GM18870 (cell line): Measurements from ENCODE around the gene ZNF407.

Source experiments
- ATAC-seq: cut with Tn5 transposase; IDR thresholded peaks from one replicate; pipeline ENCODE4 v1.9.1; 2021; ENCODE audit warnings: moderate library complexity; ENCODE audit not compliant: unreplicated experiment

ZNF407 gene

DNA sequence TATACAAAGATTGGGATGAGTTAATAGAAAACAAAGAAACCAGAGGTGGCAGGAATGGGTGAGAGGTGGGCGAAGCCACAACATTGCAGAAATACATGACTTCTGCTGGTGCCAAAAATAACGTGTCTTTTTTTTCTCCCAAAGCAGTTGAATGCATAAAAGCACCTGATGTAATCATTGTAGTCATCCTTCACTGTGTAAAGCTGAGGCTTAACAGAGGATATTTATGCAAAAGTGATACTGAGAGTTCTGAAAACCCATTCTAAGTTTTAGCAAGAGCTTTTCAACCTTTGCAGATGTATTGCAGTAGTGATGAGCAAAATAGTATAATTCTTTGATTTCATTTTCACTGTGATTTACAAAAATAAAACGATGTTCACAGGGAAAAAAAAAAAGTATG, 438.3 kb downstream of the ZNF407 start:
- ATAC-seq, result no peak

DNA sequence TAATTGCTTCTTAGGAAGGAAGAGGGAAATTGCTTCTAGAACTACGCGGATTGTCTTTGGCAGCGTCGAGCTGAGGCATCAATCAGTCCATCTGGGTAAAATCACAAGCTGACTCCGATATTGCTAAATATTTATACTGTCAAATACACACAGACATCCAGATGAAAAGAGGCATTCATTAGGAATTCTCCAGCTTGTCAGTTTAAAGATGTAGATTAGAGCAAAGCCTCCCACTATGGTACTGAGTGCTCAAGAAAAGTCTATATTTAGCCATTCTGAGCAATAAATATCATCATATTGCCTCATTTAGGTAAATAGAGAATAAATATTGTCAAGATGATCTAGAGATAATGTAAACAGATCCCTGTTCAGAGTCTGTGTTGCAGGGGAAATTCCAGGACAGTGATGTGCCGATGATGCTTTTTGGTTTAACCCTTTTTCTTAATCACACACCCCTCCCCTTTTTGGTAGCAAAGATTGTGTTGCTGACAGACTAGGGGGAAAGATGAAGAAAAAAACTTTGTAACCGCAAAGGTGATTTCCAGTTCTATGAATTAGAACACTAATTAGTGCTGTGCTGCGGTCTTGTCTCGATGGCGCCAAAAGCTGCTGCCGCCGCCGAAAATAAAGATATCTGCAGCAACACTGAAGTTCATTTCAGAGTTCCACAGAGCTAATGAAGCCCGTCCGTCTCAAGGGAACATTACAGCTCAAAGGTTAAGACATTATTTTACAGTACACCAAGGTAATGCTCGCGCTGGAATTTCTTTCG, 439.4 kb downstream of the ZNF407 start:
- ATAC-seq, result no peak

DNA sequence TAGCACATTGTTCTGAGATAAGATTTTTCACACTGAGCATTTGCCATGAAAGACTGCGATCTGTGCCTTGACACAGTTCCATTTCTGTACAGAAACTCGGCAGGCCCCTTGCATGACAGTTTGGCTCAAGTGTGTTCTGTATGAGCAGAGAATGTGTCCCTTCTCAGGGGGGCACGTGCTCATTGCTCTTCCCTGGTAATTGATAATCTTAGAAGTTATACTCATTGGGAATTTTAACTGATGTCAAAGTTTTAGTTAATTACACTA, 440.0 kb downstream of the ZNF407 start:
- no peak for ATAC-seq

DNA sequence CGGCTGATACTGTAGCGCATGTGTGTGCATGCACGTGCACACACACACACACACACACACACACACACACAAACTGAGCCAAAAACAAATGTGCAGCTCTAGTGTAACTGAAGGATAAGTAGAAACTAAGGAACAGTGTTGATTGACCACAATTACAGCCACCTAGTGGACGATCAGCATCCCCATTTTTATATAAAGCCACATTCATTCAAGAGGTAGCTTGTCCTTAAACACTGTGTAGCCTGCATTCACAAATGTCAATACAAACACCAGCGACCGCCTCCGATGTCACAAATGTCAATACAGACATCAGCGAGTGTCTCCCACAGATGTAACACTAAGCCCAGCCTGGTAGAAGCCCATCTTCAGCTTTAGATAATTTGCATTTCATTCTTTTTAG, 443.9 kb downstream of the ZNF407 start:
- no peak for ATAC-seq

DNA sequence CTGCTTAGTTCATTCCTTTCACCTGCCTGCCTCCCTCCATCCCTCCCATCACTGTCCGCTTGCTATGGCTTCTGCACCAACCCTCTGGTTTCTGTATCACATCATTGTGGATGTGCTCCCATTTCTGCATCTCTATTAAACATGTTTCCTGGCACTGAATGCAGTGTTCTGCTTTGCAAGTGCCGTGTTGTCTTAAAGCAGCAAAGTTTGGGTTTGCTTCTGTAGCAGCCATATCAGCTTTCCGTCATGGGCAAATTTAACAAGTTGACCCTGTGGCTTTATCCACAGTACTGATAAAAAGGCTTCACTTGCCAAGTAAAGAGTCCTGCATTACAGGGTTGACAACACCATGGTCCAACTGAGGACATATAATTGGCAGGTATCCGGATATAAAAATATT, 445.8 kb downstream of the ZNF407 start:
- ATAC-seq, result no peak

DNA sequence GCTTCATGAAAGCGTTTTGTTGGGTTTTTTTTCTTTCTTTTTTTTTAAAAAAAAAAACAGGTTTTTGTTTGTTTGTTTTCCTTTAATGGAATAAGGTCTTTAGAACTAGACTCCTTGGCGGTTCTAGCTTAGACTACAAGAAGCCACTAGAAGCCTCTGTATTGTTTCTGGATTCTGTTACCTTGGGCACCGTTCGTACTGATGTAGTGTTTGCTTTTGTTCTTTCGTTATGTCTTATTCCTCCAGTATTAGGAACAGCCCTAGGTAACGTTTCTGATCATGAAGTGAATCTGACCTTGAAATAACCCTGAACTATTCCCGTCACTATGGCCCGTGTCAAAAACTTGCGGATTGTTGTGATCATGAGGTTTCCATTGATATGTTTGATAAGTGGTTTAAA, 446.6 kb downstream of the ZNF407 start:
- ATAC-seq, result no peak

DNA sequence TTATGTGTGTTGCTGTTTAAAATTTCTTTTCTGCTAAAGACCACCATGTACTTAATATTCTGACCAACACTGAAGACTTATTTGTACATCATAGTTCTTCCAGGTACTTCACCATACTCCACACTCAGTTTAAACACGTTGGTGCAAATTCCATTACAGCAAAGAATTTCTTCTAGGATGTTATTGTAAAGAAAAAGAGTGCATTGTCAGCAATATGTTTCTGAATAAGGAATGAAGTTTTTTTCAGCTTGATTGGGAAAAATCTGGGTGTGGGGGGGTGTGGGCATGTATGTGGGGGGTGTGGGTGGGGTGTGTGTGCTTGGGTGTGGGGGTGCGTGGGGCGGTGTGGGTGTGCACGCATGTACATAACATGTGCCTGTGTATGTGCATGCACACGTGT, 447.1 kb downstream of the ZNF407 start:
- no peak for ATAC-seq

DNA sequence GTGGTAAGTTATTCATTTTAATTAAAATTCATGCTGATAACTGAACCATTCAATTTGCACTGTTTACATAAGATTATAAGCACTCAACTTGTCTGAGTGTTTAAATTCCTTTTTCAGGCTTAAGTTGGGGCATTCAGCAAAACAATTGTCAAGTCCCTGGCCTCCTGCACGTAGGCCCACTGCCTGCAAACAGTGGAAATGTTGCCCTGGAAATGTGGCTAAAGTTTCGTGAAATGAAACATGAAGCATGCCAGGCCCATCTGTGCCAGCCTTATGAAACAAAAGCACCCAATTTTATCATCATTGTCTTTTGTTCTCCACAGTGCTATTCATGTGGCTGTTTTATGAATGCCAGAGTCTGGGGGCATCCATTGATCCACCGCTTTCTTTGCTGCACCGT, 447.6 kb downstream of the ZNF407 start:
- no peak for ATAC-seq

DNA sequence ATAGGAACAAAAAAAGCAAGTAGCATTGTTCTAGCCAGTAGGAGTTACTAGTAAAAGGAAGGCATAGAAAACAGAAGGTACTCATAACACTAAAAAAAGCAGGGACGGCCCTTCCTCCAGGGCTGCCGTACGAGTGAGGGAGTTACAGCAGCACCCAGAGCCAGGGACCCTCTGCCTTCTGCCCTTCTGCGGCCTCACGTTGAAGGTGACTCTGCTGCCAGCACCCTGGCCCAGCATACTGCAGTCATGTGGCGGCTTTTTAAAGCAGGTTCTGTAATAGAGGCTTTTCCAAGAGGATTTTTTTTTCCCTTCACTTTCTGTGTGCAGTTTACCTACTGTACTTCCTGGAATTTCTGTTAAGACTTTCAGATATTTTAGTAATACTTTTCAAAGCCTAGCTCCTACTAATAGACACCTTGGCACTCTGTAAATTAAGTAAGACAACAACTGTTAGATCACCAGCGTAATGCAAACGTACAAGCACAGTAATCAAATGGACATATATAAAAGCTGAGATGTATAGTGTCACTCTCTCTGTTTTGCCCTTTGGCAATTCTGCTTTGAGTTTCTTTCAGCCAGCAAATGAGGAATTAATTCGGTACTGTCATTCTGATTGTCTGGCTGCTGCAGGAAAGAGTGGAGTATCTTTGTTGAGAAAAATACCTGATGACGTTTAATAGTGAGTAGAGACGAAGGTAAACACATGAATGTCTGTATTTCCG, 449.7 kb downstream of the ZNF407 start:
- ATAC-seq, result no peak

DNA sequence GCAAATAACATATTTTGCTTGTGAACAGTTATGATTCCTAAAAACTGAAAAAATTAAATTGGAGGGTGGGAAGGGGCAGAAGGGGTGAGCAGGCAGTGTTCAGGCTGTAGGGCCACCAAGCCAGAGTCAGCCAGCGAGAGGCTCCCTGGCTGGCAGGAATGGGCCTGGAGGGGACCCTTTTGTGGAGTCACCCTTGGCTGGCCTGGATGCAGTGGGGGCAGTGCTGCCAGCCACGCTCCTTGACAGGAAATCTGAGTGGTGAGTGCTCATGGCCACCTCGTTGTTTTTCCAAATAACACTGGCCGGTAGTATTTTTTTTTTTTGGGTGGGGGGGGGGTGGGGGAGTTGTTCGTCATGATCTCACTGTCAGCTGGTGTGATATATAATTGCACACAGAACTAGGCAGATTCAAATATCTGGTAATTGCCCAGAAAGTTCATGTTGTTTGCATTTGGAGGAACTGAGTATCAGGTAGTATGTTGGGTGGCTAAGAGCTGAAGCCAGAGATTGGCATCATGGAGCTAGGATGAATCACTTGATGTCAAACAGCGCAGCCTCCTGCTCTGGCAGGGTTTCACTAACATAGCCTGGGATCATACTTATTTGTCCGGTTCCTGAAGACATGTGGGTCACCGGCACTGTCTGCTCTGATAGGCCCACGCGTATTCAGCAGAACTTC, 451.2 kb downstream of the ZNF407 start:
- no peak for ATAC-seq

DNA sequence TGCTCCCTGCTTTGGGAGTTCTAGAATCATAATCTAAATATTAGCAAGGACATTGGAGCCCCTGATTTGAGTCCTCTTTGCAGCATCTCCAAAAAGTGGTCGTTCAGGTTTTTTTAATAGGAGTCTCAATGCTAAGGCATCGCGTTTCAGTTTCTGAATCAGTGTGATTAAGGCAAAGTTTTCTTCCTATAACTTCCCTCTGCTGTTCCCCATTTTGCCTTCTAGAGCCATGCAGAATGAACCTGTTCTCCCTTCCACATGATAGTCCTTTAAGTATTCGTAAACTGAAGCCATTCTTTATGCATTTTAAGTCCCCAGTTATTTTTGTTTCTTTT, 451.8 kb downstream of the ZNF407 start:
- no peak for ATAC-seq

DNA sequence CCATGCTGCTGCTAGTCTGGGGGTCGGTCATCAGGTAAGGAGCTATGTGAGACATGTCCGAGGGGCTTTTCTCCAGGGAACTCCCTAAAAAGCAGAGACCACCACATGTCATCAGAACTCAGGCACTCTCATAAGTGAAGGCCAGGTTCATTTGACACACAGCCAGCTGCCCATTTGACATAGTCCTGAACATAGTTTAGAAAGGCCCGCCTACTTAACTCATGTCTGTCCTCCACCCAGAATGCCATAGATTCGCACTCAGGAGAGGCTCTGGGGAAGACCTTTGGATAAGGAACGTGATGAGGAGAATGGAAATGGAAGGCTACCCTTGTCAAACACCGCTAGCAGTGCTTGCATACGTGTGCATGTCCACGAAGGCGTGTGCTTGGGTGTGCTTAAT, 454.1 kb downstream of the ZNF407 start:
- ATAC-seq, result no peak

DNA sequence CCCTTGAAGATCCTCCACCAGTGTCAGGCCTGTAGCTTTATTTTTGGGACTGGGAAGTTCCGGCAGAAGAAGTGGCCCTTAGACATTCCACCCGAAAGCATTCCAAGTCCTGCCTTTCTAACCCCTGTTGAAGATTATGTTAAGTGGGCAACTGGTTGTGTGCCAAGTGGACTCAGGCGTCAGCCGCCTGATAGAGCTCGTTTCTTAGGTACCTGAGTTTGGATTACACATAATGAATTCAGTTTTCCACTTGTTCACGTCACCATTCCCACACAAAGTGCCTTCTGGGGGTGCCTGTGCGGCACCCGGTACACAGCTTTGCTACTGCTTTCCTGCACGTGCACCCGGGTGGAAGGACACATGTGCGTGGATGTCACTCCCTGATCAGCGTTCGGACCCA, 454.8 kb downstream of the ZNF407 start:
- no peak for ATAC-seq

DNA sequence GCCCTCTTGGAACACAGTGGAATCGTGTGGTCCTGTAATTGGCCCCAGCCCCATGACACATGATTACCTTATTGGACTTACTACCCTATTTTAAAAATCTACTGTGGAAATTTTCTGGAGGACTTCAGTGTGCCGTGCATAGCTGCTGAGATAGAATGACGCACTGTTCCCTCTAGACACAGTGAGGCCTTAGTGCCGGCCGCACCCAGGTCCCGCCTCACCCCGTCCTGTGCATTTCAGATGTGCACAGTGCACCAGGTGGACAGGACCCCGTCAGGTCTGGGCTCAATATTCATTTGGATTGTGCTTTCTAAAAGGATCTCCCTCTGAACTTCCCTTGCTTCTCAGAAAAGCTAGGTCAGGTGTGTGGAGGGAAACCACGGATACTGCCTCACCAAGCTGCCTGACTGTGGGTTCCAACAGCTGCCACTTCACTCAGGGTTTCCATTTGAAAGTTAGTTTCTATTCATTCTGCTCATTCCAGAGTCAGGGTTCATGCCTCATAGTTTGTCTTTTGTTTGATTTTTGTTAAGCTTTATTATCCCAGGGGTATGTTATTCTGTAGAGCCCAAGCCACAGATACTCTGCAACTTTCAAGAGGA, 455.5 kb downstream of the ZNF407 start:
- ATAC-seq, result no peak

DNA sequence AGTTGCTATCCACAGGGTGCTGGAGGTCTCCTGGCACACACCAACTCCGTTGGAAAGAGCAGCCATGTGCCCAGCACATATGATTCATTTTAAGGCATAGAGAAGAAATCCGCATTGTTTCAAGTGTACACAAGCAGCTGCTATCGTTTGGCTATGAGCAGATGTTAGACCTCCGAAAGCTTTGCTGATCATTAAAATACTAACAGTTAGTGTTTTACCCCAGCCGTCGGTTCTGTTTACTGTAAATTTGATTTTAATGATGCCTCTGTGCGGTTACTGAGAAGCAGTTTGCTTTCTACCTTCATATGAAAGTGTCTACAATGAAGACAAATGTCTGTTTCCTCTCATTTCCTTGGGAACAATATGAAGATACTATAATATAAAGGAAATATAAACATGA, 456.4 kb downstream of the ZNF407 start:
- no peak for ATAC-seq

DNA sequence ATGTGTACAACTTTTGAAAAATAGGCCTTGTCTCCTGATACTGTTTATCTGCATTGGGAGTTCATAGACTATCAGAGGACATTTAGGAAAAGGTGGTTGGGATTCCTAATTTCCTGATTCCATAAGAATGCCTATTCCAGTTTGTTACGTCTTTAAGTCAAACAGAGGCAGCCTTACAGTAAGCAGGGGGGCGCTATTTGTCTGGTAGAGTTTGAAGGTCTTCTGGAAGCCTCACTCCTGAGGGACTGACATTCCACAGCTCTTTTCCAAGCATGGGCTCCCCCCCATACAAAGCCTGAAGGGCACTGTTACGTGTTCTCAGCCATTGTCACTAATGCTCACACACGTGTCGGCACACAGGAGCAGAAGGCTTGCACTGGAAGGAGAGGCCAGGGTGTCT, 456.9 kb downstream of the ZNF407 start:
- no peak for ATAC-seq

DNA sequence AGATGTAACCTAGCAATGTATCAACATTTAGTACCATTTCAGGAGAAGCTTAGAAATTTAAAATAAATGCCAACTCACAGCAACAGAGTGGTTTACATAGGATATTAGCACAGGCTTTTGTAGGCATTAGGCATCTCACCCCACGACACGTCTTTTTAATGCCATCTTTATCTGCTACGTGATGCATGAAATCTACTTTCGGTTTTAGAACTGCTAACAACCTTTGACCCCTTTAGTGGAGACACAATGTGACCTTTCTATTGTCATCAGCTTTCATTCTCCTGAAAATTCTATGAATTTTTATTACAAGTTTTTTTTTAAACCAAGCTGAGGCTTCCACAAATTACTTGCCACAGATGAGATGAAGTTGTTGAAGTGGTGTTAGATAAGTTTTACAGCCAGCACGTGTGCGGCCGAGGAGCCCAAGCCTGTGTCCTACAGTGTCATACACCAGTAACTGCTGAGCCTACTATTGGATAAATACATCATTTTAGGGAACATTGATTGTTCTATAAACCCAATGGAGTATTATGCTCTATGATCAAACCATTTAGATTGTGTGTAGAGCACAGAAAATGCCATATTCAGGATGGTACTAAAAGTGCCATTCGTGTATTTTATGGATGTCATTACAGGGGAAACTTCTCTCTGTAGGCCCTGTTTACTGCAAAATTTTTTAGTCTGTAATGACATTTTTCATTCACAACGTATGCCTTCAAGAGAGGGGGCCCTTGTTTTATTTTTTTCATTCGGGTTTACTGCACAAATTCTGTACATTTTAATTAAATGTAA, 459.7 kb downstream of the ZNF407 start:
- no peak for ATAC-seq

DNA sequence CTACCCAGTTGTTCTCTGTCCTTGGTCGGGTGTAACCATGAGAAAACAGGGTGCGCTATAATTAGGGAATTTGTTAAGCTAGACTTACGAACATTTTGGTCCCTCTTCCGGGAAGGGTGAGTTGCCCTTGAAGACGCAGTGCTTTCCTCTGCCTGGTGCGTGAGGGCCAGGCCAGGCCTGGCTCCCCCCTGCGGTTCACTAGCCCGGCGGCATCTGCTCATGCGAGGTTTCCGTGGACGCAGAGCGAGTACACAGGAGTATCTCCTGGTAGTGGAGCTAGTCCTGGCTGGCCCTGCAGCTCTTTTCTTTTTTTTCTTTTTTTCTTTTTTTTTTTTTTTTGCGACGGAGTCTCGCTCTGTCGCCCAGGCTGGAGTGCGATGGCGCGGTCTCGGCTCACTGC, 462.5 kb downstream of the ZNF407 start:
- no peak for ATAC-seq

DNA sequence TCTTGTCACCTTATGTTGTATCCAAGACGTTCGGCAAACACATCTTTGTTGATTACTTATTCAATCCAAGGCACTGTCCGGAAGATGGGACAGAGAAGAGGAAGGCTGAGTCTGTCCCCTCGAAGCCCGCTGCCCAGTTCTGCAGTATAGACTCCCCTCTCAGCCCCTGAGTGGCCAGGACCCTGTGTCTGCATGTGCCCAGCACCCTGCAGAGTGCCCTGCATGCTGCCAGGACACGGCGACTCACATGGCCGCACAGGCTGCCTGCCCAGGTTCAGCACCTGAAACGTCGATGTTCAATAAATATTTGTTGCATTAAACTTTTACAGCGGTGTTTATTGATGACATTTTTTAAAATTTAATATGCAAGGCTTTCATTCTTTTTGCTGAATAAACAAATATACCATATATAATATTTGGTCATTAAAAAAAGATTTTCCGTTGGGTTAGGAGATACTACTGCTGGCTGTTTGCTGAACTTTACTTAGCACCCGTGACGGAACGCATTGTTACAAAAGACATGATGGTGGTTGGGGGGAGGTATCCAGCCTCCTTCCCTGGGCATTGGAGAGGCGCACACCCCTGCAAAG, 464.7 kb downstream of the ZNF407 start:
- ATAC-seq, result no peak

DNA sequence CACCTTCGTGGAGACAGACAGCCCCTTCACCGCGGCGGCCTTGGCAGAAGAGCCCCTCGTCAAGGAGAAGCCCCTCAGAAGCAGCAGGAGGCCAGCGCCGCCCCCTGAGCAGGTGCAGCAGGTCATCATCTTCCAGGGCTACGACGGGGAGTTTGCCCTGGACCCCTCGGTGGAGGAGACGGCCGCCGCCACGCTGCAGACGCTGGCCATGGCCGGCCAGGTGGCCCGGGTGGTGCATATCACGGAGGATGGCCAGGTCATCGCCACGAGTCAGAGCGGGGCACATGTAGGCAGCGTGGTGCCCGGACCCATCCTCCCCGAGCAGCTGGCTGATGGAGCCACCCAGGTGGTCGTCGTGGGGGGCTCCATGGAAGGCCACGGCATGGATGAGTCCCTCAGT, 465.5 kb downstream of the ZNF407 start:
- ATAC-seq, result no peak
